Measurements from ENCODE around the gene RPL35.
A peak's percentile ranks its signal among the peaks of the same experiment; 100 is the strongest.

Gene RPL35

GRCh38 chr9:124857533-124858162 is 4.1 kb downstream of the RPL35 start:
- TF ChIP-seq, protein P1, sequence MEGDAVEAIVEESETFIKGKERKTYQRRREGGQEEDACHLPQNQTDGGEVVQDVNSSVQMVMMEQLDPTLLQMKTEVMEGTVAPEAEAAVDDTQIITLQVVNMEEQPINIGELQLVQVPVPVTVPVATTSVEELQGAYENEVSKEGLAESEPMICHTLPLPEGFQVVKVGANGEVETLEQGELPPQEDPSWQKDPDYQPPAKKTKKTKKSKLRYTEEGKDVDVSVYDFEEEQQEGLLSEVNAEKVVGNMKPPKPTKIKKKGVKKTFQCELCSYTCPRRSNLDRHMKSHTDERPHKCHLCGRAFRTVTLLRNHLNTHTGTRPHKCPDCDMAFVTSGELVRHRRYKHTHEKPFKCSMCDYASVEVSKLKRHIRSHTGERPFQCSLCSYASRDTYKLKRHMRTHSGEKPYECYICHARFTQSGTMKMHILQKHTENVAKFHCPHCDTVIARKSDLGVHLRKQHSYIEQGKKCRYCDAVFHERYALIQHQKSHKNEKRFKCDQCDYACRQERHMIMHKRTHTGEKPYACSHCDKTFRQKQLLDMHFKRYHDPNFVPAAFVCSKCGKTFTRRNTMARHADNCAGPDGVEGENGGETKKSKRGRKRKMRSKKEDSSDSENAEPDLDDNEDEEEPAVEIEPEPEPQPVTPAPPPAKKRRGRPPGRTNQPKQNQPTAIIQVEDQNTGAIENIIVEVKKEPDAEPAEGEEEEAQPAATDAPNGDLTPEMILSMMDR (IDR thresholded peaks at IDR 0.05; ENCODE audit: low read length, missing control alignments), result no peak
- DNase-seq (ENCODE audit: low read depth), result no peak
- no peak overlapping the region for H3K4me3 ChIP-seq (replicated peaks; ENCODE audit: low read depth, low read length)

- TF ChIP-seq, protein P1 (IDR thresholded peaks at IDR 0.05; ENCODE audit: low read length, missing control alignments), result peak; percentile 34
- no peak overlapping the region for H3K4me3 ChIP-seq (replicated peaks; ENCODE audit: low read depth, low read length)
- no peak for DNase-seq (ENCODE audit: low read depth)
Measured at GRCh38 chr9:124855944-124856765, 5.6 kb downstream of the RPL35 start.

DNA sequence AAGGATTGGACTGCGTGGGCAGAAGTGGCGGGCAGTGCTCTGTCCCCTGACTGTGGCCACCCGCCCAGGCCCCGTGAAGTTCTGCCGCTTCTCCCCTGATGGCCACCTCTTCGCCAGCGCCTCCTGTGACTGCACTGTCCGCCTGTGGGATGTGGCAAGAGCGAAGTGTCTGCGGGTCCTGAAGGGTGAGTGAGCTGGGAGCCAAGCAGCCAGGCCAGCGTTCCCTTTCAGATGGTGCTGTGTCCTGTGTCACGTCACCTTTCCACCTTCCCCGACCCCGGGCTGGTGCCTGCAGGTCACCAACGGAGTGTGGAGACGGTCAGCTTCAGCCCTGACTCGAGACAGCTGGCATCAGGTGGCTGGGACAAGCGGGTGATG is 6.2 kb downstream of the RPL35 start:
- TF ChIP-seq, protein P1 (IDR thresholded peaks at IDR 0.05; ENCODE audit: low read length, missing control alignments), result no peak
- no peak overlapping the region for H3K4me3 ChIP-seq (replicated peaks; ENCODE audit: low read depth, low read length)
- DNase-seq (ENCODE audit: low read depth), result no peak

DNA sequence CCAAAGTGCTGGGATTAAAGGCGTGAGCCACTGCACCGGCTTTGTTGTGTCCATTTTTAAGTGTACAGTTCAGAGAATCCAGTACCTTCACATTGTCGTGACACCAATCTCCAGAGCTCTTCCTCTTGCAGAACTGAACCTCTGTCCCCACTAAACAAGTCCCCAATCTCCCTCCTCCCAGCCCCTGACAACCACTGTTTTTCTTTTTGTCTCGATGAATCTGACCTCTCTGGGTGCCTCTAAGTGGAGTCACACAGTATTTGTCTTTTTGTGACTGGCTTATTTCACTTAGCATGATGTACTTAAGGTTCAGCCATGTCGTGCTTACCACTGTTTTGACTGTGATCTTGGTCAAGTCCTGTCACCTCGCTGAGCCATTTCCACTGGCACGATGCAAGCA is 6.9 kb downstream of the RPL35 start:
- H3K4me3 ChIP-seq (replicated peaks; ENCODE audit: low read depth, low read length), result no peak overlapping the region
- TF ChIP-seq, protein P1 (IDR thresholded peaks at IDR 0.05; ENCODE audit: low read length, missing control alignments), result no peak
- DNase-seq (ENCODE audit: low read depth), result no peak

DNA sequence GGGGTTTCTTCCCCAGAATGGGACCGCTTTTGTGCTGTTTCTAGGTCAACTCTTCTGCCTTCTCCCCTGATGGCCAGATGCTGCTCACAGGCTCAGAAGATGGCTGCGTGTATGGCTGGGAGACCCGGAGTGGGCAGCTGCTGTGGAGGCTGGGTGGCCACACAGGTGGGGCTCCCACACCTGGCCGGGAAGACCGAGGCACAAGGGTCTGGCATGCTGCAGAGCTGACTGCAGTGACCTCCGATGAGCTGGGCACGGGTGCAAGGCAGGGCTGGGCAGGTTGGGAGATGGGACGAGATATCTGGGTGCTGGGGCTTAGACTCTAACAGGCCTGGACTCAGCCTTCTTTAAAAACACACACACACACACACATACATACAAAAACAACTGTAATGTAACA is 7.6 kb downstream of the RPL35 start:
- no peak for DNase-seq (ENCODE audit: low read depth)
- TF ChIP-seq, protein P1 (IDR thresholded peaks at IDR 0.05; ENCODE audit: low read length, missing control alignments), result no peak
- no peak overlapping the region for H3K4me3 ChIP-seq (replicated peaks; ENCODE audit: low read depth, low read length)

GRCh38 chr9:124853605-124854143 is 8.1 kb downstream of the RPL35 start:
- TF ChIP-seq, protein P1 (IDR thresholded peaks at IDR 0.05; ENCODE audit: low read length, missing control alignments), result no peak
- H3K4me3 ChIP-seq (replicated peaks; ENCODE audit: low read depth, low read length), result peak overlapping the region; percentile 47

More at GRCh38 chr9:124853605-124854143, 8.1 kb downstream of the RPL35 start:
- no peak for DNase-seq (ENCODE audit: low read depth)

Data from fibroblast of pulmonary artery (primary cell).